H1 (cell line): ENCODE results near the gene SLC7A14. TPM values are rescaled to one million over a fixed set of nuclear protein-coding genes. Genes with fewer than 3 reads are reported as not detected.

Experiments used
- BACH1 ChIP-seq: IDR thresholded peaks from 2 replicates; pipeline ENCODE4 v1.6.1; 2012; ENCODE audit warnings: low read length, improper control_type of control experiment
- CBX5 ChIP-seq: fragments of 300-800, 300-1000 bp; sonication (generic); IDR thresholded peaks from 2 replicates; pipeline ENCODE4 v1.7.1; 2016; ENCODE audit warnings: antibody characterized with exemption, low read length, low read depth
- CREB1 ChIP-seq: IDR thresholded peaks from 2 replicates; pipeline ENCODE4 v1.6.1; 2012; ENCODE audit warnings: inconsistent platforms
- polyA plus RNA-seq, 7 experiments: library from polyadenylated mRNA; depleted of rRNA in 3 of 7; stranded (reverse) in 5 of 7; unstranded in 2 of 7; fragments of >200 nt in 5 of 7; fragments of 200-250 nt in 2 of 7; gene quantifications; 1 replicate in 5 of 7; 2 replicates in 1 of 7; 4 replicates in 1 of 7; pipeline versions ENCODE4 v1.2.1 to v1.2.3, GENCODE V29; 2011 to 2013; ENCODE audit warnings: missing spikeins in 2 of 7, mixed read lengths in 2 of 7
- total RNA-seq: library from RNA; stranded (reverse); fragmentation: NEBNext Ultra II Directional; extraction: Animal tissue kit (Norgen Biotek cat#: 25700); gene quantifications from 2 replicates; pipeline ENCODE4 v1.2.1, GENCODE V29; 2021
- TF ChIP-seq, protein P1 (sequence below): fragments of 300-600 bp; sonication (generic); IDR thresholded peaks from 2 replicates; pipeline ENCODE4 v1.7.1; 2012; ENCODE audit warnings: low read length, moderate library complexity, mild to moderate bottlenecking, inconsistent platforms; ENCODE audit not compliant: insufficient replicate concordance
- TF ChIP-seq, protein P2 (sequence below): IDR thresholded peaks from 2 replicates; pipeline ENCODE4 v1.6.1; 2012; ENCODE audit warnings: low read length, inconsistent platforms

SLC7A14 gene
- total and polyA plus RNA-seq, 2 of the 8 experiments (the other 6 are each of a cell fraction or from before 2014, with no cell fraction given) = 0.21 to 0.95 TPM

DNA sequence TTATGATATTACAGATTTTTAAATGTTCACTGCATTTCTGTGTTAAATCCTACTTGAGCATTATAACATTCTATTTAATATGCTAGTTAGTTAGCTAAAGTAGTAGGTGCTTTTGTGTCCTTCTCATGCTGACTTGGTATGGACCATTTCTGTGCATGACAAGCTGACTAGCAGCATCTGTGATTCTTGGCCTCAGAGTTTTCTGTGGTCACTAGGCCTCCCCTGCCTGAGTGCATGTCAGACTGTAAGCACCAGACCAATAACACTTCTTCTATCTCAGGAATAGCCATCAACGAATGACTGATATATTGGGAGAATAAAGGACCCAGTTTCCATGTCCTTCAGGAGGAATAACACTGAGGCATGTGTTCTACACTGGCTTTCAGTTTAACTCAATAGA lies 22.6 kb upstream of the SLC7A14 start (continued):
- TF ChIP-seq, protein P1, sequence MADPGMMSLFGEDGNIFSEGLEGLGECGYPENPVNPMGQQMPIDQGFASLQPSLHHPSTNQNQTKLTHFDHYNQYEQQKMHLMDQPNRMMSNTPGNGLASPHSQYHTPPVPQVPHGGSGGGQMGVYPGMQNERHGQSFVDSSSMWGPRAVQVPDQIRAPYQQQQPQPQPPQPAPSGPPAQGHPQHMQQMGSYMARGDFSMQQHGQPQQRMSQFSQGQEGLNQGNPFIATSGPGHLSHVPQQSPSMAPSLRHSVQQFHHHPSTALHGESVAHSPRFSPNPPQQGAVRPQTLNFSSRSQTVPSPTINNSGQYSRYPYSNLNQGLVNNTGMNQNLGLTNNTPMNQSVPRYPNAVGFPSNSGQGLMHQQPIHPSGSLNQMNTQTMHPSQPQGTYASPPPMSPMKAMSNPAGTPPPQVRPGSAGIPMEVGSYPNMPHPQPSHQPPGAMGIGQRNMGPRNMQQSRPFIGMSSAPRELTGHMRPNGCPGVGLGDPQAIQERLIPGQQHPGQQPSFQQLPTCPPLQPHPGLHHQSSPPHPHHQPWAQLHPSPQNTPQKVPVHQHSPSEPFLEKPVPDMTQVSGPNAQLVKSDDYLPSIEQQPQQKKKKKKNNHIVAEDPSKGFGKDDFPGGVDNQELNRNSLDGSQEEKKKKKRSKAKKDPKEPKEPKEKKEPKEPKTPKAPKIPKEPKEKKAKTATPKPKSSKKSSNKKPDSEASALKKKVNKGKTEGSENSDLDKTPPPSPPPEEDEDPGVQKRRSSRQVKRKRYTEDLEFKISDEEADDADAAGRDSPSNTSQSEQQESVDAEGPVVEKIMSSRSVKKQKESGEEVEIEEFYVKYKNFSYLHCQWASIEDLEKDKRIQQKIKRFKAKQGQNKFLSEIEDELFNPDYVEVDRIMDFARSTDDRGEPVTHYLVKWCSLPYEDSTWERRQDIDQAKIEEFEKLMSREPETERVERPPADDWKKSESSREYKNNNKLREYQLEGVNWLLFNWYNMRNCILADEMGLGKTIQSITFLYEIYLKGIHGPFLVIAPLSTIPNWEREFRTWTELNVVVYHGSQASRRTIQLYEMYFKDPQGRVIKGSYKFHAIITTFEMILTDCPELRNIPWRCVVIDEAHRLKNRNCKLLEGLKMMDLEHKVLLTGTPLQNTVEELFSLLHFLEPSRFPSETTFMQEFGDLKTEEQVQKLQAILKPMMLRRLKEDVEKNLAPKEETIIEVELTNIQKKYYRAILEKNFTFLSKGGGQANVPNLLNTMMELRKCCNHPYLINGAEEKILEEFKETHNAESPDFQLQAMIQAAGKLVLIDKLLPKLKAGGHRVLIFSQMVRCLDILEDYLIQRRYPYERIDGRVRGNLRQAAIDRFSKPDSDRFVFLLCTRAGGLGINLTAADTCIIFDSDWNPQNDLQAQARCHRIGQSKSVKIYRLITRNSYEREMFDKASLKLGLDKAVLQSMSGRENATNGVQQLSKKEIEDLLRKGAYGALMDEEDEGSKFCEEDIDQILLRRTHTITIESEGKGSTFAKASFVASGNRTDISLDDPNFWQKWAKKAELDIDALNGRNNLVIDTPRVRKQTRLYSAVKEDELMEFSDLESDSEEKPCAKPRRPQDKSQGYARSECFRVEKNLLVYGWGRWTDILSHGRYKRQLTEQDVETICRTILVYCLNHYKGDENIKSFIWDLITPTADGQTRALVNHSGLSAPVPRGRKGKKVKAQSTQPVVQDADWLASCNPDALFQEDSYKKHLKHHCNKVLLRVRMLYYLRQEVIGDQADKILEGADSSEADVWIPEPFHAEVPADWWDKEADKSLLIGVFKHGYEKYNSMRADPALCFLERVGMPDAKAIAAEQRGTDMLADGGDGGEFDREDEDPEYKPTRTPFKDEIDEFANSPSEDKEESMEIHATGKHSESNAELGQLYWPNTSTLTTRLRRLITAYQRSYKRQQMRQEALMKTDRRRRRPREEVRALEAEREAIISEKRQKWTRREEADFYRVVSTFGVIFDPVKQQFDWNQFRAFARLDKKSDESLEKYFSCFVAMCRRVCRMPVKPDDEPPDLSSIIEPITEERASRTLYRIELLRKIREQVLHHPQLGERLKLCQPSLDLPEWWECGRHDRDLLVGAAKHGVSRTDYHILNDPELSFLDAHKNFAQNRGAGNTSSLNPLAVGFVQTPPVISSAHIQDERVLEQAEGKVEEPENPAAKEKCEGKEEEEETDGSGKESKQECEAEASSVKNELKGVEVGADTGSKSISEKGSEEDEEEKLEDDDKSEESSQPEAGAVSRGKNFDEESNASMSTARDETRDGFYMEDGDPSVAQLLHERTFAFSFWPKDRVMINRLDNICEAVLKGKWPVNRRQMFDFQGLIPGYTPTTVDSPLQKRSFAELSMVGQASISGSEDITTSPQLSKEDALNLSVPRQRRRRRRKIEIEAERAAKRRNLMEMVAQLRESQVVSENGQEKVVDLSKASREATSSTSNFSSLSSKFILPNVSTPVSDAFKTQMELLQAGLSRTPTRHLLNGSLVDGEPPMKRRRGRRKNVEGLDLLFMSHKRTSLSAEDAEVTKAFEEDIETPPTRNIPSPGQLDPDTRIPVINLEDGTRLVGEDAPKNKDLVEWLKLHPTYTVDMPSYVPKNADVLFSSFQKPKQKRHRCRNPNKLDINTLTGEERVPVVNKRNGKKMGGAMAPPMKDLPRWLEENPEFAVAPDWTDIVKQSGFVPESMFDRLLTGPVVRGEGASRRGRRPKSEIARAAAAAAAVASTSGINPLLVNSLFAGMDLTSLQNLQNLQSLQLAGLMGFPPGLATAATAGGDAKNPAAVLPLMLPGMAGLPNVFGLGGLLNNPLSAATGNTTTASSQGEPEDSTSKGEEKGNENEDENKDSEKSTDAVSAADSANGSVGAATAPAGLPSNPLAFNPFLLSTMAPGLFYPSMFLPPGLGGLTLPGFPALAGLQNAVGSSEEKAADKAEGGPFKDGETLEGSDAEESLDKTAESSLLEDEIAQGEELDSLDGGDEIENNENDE = no peak
- no peak for TF ChIP-seq CREB1
- no peak for TF ChIP-seq CBX5
- TF ChIP-seq BACH1 = no peak
- TF ChIP-seq, protein P2, sequence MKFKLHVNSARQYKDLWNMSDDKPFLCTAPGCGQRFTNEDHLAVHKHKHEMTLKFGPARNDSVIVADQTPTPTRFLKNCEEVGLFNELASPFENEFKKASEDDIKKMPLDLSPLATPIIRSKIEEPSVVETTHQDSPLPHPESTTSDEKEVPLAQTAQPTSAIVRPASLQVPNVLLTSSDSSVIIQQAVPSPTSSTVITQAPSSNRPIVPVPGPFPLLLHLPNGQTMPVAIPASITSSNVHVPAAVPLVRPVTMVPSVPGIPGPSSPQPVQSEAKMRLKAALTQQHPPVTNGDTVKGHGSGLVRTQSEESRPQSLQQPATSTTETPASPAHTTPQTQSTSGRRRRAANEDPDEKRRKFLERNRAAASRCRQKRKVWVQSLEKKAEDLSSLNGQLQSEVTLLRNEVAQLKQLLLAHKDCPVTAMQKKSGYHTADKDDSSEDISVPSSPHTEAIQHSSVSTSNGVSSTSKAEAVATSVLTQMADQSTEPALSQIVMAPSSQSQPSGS = no peak
